HEK293 (cell line): Measurements from ENCODE around the gene PDZD2.

Experiments used
- BCL11B ChIP-seq: fragments of 450-650 bp; formaldehyde crosslinking; IDR thresholded peaks from 2 replicates; pipeline ENCODE4 v1.5.1; 2016; ENCODE audit warnings: low read depth, missing biosample characterization, missing genetic modification characterization
- CTCF ChIP-seq: fragments of 450-650 bp; formaldehyde crosslinking; IDR thresholded peaks from 2 replicates; pipeline ENCODE4 v1.5.1; 2016; ENCODE audit warnings: missing biosample characterization, missing genetic modification characterization
- PRDM10 ChIP-seq: fragments of 450-650 bp; formaldehyde crosslinking; IDR thresholded peaks from 2 replicates; pipeline ENCODE4 v1.5.1; 2016; ENCODE audit warnings: missing biosample characterization, missing genetic modification characterization
- REST ChIP-seq: fragments of 450-650 bp; formaldehyde crosslinking; IDR thresholded peaks from 2 replicates; pipeline ENCODE4 v1.5.1; 2016; ENCODE audit warnings: missing biosample characterization, missing genetic modification characterization
- ZBTB20 ChIP-seq: fragments of 450-650 bp; formaldehyde crosslinking; IDR thresholded peaks from 2 replicates; pipeline ENCODE4 v1.5.1; 2016; ENCODE audit warnings: missing biosample characterization, missing genetic modification characterization
- ZBTB21 ChIP-seq: fragments of 450-650 bp; formaldehyde crosslinking; IDR thresholded peaks from 2 replicates; pipeline ENCODE4 v1.5.1; 2017; ENCODE audit warnings: missing biosample characterization, missing genetic modification characterization
- ZNF121 ChIP-seq: fragments of 450-650 bp; formaldehyde crosslinking; IDR thresholded peaks from 2 replicates; pipeline ENCODE4 v1.5.1; 2016; ENCODE audit warnings: missing biosample characterization, missing genetic modification characterization
- ZNF146 ChIP-seq: fragments of 450-650 bp; formaldehyde crosslinking; IDR thresholded peaks from 2 replicates; pipeline ENCODE4 v1.5.1; 2016; ENCODE audit warnings: missing biosample characterization, missing genetic modification characterization
- ZNF280C ChIP-seq: fragments of 450-650 bp; formaldehyde crosslinking; IDR thresholded peaks from 2 replicates; pipeline ENCODE4 v1.5.1; 2016; ENCODE audit warnings: missing biosample characterization, missing genetic modification characterization
- ZNF704 ChIP-seq: fragments of 450-650 bp; formaldehyde crosslinking; IDR thresholded peaks from 2 replicates; pipeline ENCODE4 v1.5.1; 2016; ENCODE audit warnings: missing biosample characterization, missing genetic modification characterization
- ZNF76 ChIP-seq: fragments of 450-650 bp; formaldehyde crosslinking; IDR thresholded peaks from 2 replicates; pipeline ENCODE4; 2016; ENCODE audit warnings: low read depth, missing biosample characterization, missing genetic modification characterization, borderline replicate concordance
- ZNF785 ChIP-seq: fragments of 450-650 bp; formaldehyde crosslinking; IDR thresholded peaks from 2 replicates; pipeline ENCODE4 v1.5.1; 2016; ENCODE audit warnings: missing biosample characterization, missing genetic modification characterization
- ZSCAN16 ChIP-seq: fragments of 450-650 bp; formaldehyde crosslinking; IDR thresholded peaks from 2 replicates; pipeline ENCODE4 v1.5.1; 2016; ENCODE audit warnings: missing biosample characterization, missing genetic modification characterization
- ZSCAN18 ChIP-seq: fragments of 450-650 bp; formaldehyde crosslinking; IDR thresholded peaks from 2 replicates; pipeline ENCODE4 v1.5.1; 2016; ENCODE audit warnings: missing biosample characterization, missing genetic modification characterization

- no peak for TF ChIP-seq PRDM10 (tag by site-specific recombination)
- no peak for TF ChIP-seq ZSCAN16
- no peak for TF ChIP-seq ZNF121 (tag by site-specific recombination)
- no peak for TF ChIP-seq CTCF
- no peak for TF ChIP-seq BCL11B
- no peak for TF ChIP-seq ZNF785
- TF ChIP-seq ZNF704 (tag by site-specific recombination) = no peak
- no peak for TF ChIP-seq ZSCAN18 (tag by site-specific recombination)
- no peak for TF ChIP-seq ZBTB20 (tag by site-specific recombination)
- TF ChIP-seq REST (tag by site-specific recombination) = no peak
- no peak for TF ChIP-seq ZNF280C
- no peak for TF ChIP-seq ZNF76 (tag by site-specific recombination)
- no peak for TF ChIP-seq ZBTB21 (tag by site-specific recombination)
- TF ChIP-seq ZNF146 (tag by site-specific recombination) = no peak
Measured at GRCh38 chr5:31918739-31919138, 279.8 kb downstream of the PDZD2 start.
